Activated CD4-positive, alpha-beta T cell treated with anti-CD3 and anti-CD28 coated beads, Interleukin-2, Interleukin-4, amounts not matched to agents 100 ng/mL and 50 ng/mL, durations not matched to agents 16 hours and 8 hours (primary cell): Measurements from ENCODE around the gene NAA35.

ENCODE experiments used
- DNase-seq: peaks from one replicate; pipeline ENCODE4 v3.0.0-alpha.2; 2020; ENCODE audit warnings: low spot score

Gene NAA35

GRCh38 chr9:86062845-86063693 is 122.1 kb downstream of the NAA35 start:
- no peak for DNase-seq

DNA sequence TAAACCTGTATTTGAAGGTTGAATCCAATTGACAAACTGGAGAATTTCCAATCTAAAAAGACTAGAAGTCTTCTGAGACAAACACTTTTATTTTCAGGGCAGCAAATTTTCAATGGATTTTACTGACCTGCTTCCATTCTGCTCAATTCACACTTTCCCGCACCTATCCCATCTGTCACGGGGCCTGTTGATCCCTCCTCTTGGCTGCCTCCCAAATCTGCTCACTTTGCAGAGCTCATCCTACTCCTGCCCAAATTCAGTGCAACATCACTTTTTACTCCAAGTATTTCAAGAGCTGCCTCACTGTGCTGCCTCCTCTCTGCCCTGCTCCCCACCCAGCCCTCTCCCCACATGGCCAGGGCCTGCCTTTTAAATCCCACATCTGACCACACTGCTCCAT is 123.3 kb downstream of the NAA35 start:
- DNase-seq: no peak

GRCh38 chr9:86069206-86069869 is 128.4 kb downstream of the NAA35 start:
- DNase-seq: no peak
